HG03280 (cell line): ENCODE measurements around the gene KRTAP4-1.
"Not testable (repeated sequence)": the region's sequence is repeated elsewhere in the genome, so short reads cannot be mapped to it uniquely, and the experiment has no call there.

Experiments
- ATAC-seq: cut with Tn5 transposase; IDR thresholded peaks from one replicate; pipeline ENCODE4 v1.9.1; 2021; ENCODE audit warnings: mild to moderate bottlenecking, moderate library complexity; ENCODE audit not compliant: unreplicated experiment

KRTAP4-1 gene

DNA sequence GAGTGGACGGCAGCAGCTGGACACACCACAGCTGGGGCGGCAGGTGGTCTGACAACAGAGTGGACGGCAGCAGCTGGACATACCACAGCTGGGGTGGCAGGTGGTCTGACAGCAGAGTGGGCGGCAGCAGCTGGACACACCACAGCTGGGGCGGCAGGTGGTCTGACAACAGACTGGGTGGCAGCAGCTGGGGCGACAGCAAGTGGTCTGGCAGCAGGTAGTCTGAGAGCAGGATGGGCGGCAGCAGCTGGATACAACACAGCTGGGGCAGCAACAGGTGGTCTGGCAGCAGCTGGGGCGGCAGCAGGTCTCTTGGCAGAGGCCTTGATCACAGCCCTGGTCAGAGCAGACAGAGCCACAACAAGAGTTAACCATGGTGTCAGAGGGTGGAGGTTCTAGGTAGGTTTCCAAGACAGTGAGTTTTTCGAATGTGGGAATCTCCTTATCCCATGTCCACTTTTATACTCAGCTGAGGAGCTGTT lies at the start of gene KRTAP4-1:
TSS of gene KRTAP4-1 (minus strand) at position 432 of the 482 bp plus-strand sequence. CDS start at position 375, 57 bp downstream.
- ATAC-seq: no peak

GRCh38 chr17:41232399-41233105 lies 47.8 kb upstream of the KRTAP4-1 start, which contains the start of gene KRTAP9-3:
Gene KRTAP9-3 (plus strand): TSS chr17:41232449. CDS start chr17:41232502, 53 bp downstream.
- not testable (repeated sequence) for ATAC-seq

DNA sequence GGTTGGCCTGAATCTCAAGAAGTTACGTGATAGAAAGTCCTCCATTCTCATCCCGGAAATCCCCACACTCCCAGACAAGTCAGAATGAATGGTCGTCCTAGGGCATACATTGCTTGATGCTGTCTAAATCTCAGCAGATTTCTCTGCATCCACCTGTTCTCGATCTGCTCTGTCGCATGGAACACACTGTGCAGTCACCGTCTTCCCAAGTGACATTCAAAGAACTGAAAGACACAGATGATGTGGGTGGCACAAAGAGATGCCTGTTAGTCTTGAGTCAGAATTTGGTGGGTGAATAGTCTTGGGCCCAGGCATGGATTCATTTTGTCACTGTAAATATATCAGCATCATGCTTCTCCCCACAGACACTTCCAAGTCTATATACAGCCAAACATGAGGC lies 47.0 kb upstream of the KRTAP4-1 start:
- ATAC-seq: no peak

DNA sequence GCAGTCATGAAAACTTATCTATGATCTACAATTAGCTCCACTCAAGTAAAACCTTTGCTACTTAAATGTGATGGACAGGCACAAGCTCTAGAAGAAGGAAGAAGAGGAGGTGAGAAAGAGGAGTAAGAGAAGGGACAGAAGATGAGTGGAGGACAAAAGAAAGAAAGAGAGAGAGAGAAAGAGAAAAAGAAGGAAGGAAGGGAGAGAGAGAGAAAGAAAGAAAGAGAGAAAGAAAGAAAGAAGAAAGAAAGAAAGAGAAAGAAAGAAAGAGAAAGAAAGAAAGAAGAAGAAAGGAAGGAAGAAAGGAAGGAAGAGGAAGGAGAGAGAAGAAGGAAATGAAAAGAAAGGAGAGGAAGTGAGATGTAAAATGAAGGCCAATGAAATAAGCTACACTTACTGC lies 45.4 kb upstream of the KRTAP4-1 start:
- no peak for ATAC-seq

GRCh38 chr17:41226598-41227095 lies 41.9 kb upstream of the KRTAP4-1 start, which contains the start of gene KRTAP9-2:
Gene KRTAP9-2 (plus strand): TSS chr17:41226648. CDS start chr17:41226655, 7 bp downstream.
- not testable (repeated sequence) for ATAC-seq

GRCh38 chr17:41226051-41226450 lies 41.3 kb upstream of the KRTAP4-1 start:
- no peak for ATAC-seq

DNA sequence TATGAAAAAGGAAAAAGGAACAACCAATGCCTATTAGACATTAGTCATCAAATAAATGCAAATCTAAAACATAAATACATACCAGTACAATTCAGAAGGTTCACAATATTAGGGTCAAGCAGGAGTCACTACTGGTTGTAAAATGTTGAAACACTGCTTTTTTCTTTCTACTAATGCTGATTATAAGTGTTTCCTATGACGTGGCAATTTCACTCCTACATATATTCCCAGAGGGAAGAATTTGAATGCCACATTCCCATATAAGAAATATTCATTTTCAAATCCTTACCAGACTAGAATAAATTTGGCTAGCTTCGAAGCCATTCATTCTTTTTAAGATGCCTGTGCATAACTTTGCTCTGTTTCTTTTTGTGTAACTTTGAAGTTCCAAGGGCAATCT lies 39.1 kb upstream of the KRTAP4-1 start:
- ATAC-seq: no peak

- ATAC-seq: no peak
Observed at GRCh38 chr17:41215681-41216080, 31.0 kb upstream of the KRTAP4-1 start.

DNA sequence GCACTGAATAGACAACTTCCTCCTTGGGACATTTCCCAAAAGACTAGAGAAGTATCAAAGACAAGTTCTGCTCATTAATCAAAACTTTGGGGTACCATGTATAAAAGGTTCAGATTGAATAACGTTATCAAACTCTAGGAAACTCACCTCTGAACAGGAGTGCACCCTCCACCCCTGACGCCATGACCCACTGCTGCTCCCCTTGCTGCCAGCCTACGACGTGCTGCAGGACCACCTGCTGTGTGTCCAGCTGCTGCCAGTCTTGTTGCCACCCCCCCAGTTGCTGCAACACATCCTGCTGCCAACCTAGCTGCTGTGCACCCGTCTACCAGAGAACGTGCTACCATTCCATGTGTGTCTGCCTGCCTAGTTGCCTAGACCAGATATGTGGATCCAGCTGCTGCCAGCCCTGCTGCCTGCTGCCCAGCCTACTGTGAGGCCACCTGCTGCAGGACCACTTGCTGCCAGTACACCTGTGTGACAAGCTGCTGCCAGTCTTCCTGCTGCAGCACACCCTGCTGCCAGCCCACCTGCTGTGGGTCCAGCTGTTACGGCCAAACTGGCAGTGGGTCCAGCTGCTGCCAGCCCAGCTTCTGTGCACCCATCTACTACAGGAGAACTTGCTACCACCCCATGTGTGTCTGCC lies 27.9 kb upstream of the KRTAP4-1 start:
- no peak for ATAC-seq

DNA sequence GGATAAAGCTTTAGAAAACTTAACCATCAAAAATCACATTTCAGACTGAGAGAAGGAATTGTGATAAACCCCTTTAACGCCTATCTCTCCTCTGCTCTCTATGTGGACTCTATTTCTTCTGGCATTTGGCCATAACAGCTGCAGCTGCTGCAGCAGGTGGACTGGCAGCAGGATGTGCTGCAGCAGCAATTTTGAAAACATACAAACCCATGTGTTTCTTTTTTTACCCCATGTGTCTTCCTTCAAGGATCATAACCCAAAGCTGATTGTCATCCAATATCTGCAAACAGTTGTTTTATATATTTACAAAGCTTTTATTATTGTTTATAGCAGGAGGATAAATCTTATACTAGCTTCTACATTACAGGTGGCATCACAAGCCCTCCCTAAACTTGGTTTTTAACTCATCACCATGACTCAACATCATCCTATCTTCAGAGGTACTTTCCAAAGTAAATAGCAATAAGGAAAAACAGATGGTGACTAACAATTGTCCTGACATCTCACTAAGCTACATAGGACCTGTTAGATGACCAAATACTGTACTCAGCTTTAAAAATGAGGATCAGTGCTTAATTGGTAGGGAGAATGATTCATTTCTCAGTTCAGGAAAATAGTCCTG lies 27.2 kb upstream of the KRTAP4-1 start:
- ATAC-seq: no peak

DNA sequence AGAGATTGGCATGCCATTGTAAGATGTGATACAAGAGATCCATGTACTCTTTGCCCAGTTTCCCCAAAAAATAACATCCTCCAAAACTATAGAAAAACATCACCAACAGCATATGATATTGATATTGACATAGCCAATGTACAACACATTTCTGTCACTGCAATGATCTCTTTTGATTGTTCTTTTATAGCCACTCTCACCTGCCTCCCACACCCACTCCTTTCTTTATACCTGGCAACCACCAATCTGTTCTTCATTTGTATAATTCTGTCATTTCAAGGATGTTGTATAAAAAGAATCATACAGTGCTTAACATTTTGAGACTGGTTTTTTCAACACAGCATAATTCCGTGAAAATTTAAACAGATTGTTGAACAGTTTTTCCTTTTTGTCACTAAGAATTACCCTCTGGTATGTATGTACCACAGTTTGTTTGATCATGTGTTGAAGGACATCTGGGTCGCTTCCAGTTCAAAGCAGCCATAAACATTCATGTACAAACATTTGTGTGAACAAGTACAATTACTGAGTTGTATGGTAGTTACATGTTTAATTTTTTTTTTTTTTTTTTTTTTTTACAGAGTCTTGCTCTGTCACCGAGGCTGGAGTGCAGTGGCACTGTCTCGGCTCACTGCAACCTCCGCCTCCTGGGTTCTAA lies 14.8 kb upstream of the KRTAP4-1 start:
- no peak for ATAC-seq

- no peak for ATAC-seq
Observed at GRCh38 chr17:41196068-41196467, 11.4 kb upstream of the KRTAP4-1 start.

GRCh38 chr17:41190328-41190727 lies 5.6 kb upstream of the KRTAP4-1 start:
- no peak for ATAC-seq

DNA sequence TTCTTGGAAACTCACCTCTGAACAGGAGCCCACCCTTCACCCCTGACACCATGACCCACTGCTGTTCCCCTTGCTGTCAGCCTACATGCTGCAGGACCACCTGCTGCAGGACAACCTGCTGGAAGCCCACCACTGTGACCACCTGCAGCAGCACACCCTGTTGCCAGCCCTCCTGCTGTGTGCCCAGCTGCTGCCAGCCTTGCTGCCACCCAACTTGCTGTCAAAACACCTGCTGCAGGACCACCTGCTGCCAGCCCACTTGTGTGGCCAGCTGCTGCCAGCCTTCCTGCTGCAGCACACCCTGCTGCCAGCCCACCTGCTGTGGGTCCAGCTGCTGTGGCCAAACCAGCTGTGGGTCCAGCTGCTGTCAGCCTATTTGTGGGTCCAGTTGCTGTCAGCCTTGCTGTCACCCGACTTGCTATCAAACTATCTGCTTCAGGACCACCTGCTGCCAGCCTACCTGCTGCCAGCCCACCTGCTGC lies 5.2 kb upstream of the KRTAP4-1 start, which contains the start of gene KRTAP9-1:
TSS of gene KRTAP9-1 (plus strand) at position 51 of the 482 bp plus-strand sequence. CDS start at position 51, 0 bp downstream.
- ATAC-seq: not testable (repeated sequence)

DNA sequence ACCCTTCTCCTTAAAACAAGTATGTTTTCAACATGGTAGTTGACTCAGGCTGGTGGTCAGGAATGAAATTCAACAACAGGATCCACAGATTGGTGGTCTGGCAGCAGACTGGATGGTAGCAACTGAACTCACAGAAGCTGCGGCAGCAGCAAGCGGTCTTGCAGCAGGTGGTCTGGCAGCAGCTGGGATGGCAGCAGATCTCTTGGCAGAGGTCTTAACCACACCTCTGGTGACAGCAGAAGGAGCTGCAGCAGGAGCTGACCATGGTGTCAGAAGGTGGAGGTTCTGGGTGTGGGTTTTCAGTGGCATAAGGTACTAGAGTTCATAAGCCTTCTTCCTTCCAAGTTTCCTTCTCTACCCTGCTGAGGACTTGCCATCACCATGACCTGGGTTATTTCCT lies 2.2 kb upstream of the KRTAP4-1 start:
- ATAC-seq: no peak

GRCh38 chr17:41185001-41185400 lies 290 bp upstream of the KRTAP4-1 start:
- ATAC-seq: no peak

- ATAC-seq: no peak
Observed at GRCh38 chr17:41178843-41179616, 5.7 kb downstream of the KRTAP4-1 start.

DNA sequence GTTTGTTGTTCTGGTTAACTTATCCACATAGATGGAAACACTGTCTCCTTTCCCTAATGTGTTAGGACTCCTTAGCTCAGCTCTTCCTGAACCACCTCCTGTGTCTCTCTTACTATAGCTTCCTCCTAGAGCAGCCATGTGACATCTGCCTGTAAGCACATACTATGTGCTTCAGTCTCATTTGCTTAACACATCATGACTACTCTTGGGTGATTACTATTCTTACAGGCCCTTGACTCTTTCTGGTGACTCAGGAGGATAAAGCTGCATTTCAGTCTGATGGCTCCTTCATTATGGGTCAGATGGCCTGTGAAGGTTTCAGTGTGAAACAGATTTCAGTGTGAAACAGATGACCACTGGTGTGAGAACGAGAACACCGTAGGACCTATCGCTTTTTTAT lies 6.4 kb downstream of the KRTAP4-1 start:
- ATAC-seq: no peak

- ATAC-seq: no peak
Observed at GRCh38 chr17:41177727-41178271, 6.9 kb downstream of the KRTAP4-1 start, which contains the start of gene KRTAP4-2. Gene KRTAP4-2 (minus strand): TSS chr17:41178221. CDS start chr17:41178164, 57 bp downstream.
